HUDEP-2 (cell line): ENCODE data around the gene CEP104.

Experiments used
- DNase-seq, 76 experiments: peaks; one replicate each; lab custom pipeline; 2025; ENCODE audit not compliant: unreplicated experiment in 76 of 76; lab: John Stamatoyannopoulos, UW

The CEP104 gene

GRCh38 chr1:3770047-3770765 lies 86.8 kb downstream of the CEP104 start:
- DNase-seq: no peak

- DNase-seq: no peak
Measured at GRCh38 chr1:3768811-3769390, 88.1 kb downstream of the CEP104 start.

GRCh38 chr1:3767328-3767925 lies 89.6 kb downstream of the CEP104 start:
- DNase-seq: no peak

GRCh38 chr1:3763351-3764125 lies 93.5 kb downstream of the CEP104 start:
- no peak for DNase-seq

- DNase-seq: no peak
Measured at GRCh38 chr1:3762873-3763228, 94.2 kb downstream of the CEP104 start.

GRCh38 chr1:3762151-3762872 lies 94.7 kb downstream of the CEP104 start:
- DNase-seq: no peak
